Jurkat, Clone E6-1 (cell line): ENCODE measurements around the gene CARD11.

Source experiments
- DNase-seq: peaks from one replicate; pipeline ENCODE4 v3.0.0-alpha.2; 2011; ENCODE audit warnings: low read depth, low spot score
- H3K4me3 ChIP-seq: 2 replicates; pipeline ENCODE4 v1.5.1; 2011; ENCODE audit warnings: mild to moderate bottlenecking, low read length, control low read depth, moderate library complexity

Gene CARD11

GRCh38 chr7:2936891-2937580 lies 106.6 kb downstream of the CARD11 start:
- no peak for DNase-seq
- H3K4me3 ChIP-seq: no peak overlapping the region

DNA sequence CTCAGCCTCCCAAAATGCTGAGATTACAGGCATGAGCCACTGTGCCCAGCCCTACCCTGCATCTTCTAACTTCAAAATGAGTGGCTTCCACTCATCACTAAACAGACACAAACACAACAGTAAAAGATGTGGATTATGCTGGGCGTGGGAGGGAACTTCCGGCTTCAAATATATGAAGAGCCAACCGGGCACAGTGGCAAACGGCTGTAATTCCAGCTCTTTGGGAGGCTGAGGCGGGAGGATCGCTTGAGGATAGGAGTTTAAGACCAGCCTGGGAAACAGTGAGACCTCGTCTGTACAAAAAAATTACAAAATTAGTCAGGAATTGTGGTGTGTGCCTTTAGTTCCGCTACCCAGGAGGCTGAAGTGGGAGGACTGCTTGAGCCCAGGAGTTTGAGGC lies 107.4 kb downstream of the CARD11 start:
- no peak overlapping the region for H3K4me3 ChIP-seq
- DNase-seq: no peak

GRCh38 chr7:2934984-2935740 lies 108.5 kb downstream of the CARD11 start:
- DNase-seq: no peak

DNA sequence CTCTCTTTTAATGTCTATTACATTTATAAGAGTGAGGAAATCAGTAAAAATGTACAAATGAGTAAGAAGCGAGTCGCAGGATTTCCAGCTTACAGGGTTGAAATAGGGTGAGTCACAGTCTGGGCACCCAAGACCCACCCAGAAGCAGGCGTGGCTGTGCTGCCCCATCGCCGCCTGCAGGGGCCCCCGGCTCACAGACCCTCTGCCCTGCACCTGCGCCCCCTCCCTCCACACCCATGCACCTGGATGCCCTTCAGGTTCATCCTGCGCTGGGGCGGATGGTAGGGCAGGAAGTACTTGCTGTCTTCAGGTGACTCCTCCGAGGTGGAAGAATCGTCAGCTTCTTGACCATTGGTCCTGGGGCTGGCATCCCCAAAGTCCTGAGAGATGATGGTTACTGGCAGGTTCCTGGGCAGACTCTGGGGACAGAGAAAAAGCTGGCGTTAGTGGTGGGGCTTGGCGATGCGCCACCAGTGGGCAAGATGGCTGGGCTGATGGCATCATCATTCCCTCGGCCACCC lies 109.4 kb downstream of the CARD11 start:
- DNase-seq: no peak
- H3K4me3 ChIP-seq: no peak overlapping the region

More at GRCh38 chr7:2934984-2935740, 108.5 kb downstream of the CARD11 start:
- H3K4me3 ChIP-seq: no peak overlapping the region

DNA sequence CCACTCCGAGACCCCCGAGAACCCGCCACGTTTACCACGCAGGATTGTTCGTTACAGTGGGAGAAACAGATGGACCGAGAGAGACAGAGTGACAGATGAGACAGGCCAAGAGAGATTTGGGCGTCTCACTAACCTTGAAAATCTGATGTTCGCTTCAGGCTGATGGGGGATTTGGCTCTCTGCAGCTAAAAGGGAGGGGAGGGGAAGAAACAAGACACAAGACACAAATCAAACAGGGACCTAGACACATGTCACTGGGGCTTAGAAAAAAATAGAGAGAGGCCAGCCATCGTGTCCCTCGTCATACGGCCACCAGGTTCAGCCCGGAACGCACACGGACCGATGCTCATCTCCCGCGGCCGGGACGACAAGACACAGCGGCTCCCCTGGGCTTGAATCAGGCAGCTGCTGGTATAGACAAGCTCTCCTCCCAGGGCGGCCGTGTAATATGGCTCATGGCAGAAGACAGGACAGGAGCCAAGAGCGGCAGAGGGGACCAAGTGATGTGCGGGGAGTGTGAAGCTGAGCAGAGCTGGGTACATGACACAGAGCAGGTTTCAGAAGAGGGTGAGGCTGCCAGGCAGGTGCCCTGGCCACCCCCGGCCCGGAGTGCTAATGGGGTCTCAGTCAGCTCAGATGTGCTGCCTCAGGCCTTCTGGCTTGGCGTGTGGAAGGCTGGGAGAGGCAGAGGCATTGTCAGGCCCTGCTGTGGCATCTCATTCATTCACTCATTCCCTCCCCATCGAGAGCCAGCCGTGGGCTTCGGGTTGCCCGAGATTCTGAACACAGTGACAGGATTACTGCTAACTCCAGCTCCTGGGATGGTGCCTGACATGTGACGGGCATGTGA lies 111.0 kb downstream of the CARD11 start:
- no peak for DNase-seq
- no peak overlapping the region for H3K4me3 ChIP-seq

- no peak for DNase-seq
- no peak overlapping the region for H3K4me3 ChIP-seq
Measured at GRCh38 chr7:2931034-2931415, 112.6 kb downstream of the CARD11 start.

GRCh38 chr7:2930310-2931033 lies 113.2 kb downstream of the CARD11 start:
- no peak for DNase-seq
- no peak overlapping the region for H3K4me3 ChIP-seq

DNA sequence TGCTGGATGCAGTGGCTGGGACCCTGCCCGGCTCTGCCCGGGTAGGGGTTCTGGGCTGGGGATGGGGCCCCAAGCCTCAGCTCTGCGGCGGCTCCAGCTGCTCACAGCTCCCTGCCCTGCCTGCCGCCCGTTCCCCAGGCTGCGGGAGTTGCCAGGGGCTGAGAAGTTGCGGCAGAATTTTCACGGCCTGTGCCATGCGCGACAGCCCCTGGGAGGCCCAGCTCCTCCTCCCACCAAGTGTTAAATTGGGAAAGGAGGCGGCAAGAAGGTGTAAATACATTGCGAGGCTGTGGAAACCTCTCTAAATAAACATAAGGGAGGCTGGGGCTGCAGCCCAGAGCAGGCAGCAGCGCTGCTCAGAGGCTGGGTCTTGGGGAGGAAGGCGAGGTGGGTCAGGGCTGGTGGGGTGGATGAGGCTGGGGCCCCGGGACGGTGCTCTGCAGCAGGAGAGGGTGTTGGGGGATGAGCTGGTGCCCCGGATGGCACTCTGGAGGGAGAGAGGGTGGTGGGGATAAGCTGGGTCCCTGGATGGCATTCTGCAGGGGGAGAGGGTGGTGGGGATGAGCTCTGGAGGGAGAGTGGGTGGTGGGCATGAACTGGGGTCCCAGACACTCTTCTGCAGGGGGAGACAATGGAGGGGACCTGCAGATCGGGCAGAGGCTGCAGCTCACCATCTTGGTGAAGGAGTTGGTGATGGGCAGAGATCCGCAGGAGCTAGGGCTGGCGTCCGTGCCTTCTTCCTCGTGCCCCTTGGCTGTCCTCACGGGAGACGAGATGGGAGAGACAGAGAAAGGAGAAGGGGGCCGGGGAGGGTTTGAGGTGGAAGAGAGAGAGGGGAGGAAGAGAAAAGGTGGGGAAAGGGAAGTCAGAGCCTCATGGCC lies 114.1 kb downstream of the CARD11 start:
- DNase-seq: no peak
- no peak overlapping the region for H3K4me3 ChIP-seq

DNA sequence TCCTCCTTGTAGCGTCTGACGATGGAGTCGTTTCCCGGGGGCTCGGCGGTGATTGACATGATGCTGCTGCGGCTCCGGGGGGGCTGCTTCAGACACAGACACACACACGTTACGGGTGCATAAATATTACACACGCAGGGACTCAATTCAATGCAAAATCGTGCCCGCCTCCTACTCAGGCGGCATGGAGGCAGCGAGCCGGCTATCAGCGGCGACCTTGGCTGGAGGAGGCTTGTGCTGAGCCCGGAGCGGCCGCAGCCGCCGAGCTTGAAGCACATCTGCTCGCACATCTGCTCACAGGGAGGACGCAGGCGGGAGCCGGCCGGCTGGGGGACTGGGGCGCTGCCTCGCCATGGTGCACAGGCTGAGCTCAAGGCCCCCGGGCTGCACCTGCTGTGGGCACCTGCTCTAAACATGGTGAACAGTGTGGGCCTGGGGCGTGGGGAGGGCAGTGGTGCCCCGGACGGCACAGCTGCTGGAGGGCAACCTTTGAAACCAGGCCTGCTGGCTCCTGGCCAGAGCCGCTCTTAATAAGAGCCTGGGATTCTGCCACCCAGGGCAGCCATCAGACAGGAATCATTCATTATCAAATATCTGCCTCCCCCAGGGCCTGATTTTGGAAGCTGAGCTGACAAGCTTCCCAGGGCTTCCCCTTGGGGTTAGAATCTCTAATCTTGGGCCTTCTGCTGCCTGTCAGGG lies 114.9 kb downstream of the CARD11 start:
- no peak overlapping the region for H3K4me3 ChIP-seq
- no peak for DNase-seq

DNA sequence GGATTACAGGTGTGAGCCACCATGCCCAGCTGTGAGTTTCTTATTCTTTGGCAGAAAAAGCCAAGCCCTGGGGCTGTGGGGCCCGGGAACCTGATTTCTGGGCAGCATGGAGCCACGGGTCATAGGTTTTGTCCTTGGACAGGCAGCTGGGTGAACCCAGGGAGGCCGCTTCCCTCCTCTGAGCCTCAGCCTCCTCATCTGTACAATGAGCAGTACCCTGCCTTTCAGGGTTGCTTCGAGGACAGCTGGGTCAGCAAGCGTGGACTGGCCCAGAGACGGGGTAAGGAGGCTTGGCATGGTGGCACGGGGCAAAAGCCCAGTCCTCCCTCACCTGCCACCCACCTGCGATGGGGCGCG lies 115.4 kb downstream of the CARD11 start:
- no peak for DNase-seq
- no peak overlapping the region for H3K4me3 ChIP-seq

- DNase-seq: no peak
Measured at GRCh38 chr7:2927592-2927991, 116.1 kb downstream of the CARD11 start.

DNA sequence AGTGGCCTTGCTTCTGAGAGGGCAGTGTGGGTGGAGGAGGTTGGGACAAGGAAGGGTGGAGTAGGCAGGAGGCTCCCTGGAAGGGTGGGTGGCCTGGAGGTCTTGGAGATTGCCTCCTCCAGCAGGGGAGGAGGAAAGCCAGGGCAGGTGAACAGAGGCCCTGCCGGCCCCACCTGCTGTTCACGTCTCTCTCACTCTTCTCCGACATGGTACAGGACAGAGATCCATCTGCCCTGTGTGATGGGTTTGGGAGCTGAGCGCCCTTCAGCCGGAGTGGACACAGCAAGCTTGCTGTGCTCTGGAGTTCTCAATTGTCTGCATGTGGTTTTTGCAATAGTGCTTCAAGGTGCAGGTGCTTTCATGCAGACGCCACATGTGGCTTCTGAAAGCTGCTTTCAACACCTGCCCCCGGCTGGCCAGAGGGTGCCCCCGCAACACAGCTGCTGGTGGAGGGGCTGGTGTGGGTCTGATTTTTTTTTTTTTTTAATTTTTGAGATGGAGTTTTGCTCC lies 116.7 kb downstream of the CARD11 start:
- DNase-seq: peak; percentile 3
- no peak overlapping the region for H3K4me3 ChIP-seq

More at GRCh38 chr7:2927592-2927991, 116.1 kb downstream of the CARD11 start:
- H3K4me3 ChIP-seq: no peak overlapping the region

- no peak for DNase-seq
Measured at GRCh38 chr7:2926120-2926895, 117.4 kb downstream of the CARD11 start.

GRCh38 chr7:2924866-2925840 lies 118.5 kb downstream of the CARD11 start:
- DNase-seq: no peak
- H3K4me3 ChIP-seq: no peak overlapping the region

More at GRCh38 chr7:2926120-2926895, 117.4 kb downstream of the CARD11 start:
- H3K4me3 ChIP-seq: no peak overlapping the region

GRCh38 chr7:2923886-2924574 lies 119.6 kb downstream of the CARD11 start:
- no peak for DNase-seq
- no peak overlapping the region for H3K4me3 ChIP-seq
